ENCODE measurements around the gene GNGT2.

Gene GNGT2

DNA sequence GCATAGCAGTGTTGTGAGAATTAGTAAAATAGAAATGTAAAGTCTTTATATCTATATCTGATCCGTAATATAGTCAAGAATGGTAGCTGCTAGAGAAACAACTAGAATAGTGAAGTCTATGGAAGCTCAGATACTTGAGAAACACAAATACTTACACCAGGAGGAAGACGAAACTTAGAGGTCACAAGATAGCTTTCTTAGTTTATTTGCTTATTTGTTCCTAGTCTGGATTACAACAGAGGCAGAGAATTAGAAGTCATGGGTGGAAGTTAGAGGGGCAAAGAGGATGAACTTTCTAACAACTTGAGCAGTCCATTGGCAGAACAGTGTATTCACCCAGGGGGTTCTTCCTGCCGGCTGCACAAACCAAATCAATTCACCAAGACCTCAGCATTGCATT, 13.9 kb downstream of the GNGT2 start (continued):
- TF ChIP-seq, protein P1, sequence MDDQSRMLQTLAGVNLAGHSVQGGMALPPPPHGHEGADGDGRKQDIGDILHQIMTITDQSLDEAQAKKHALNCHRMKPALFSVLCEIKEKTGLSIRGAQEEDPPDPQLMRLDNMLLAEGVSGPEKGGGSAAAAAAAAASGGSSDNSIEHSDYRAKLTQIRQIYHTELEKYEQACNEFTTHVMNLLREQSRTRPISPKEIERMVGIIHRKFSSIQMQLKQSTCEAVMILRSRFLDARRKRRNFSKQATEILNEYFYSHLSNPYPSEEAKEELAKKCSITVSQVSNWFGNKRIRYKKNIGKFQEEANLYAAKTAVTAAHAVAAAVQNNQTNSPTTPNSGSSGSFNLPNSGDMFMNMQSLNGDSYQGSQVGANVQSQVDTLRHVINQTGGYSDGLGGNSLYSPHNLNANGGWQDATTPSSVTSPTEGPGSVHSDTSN (CRISPR knock-in tag; IDR thresholded peaks at IDR 0.05): no peak
- TF ChIP-seq ZNF112 (tag by site-specific recombination; IDR thresholded peaks at IDR 0.05) (no peak), ZNF747 (tag by site-specific recombination; IDR thresholded peaks at IDR 0.05) (no peak), HOXD13 (CRISPR knock-in tag; IDR thresholded peaks at IDR 0.05; ENCODE audit: borderline replicate concordance) (no peak), ZNF155 (tag by site-specific recombination; IDR thresholded peaks at IDR 0.05) (no peak), ZNF707 (tag by site-specific recombination; IDR thresholded peaks at IDR 0.05) (no peak), ZNF792 (tag by site-specific recombination; IDR thresholded peaks at IDR 0.05) (no peak), ZNF514 (tag by site-specific recombination; IDR thresholded peaks at IDR 0.05) (no peak), YY1 (tag by site-specific recombination; IDR thresholded peaks at IDR 0.05) (no peak), ZNF548 (tag by site-specific recombination; IDR thresholded peaks at IDR 0.05) (no peak), ZNF394 (tag by site-specific recombination; IDR thresholded peaks at IDR 0.05; ENCODE audit: borderline replicate concordance) (no peak)
- TF ChIP-seq, protein P2, sequence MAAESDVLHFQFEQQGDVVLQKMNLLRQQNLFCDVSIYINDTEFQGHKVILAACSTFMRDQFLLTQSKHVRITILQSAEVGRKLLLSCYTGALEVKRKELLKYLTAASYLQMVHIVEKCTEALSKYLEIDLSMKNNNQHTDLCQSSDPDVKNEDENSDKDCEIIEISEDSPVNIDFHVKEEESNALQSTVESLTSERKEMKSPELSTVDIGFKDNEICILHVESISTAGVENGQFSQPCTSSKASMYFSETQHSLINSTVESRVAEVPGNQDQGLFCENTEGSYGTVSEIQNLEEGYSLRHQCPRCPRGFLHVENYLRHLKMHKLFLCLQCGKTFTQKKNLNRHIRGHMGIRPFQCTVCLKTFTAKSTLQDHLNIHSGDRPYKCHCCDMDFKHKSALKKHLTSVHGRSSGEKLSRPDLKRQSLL (tag by site-specific recombination; IDR thresholded peaks at IDR 0.05): no peak

DNA sequence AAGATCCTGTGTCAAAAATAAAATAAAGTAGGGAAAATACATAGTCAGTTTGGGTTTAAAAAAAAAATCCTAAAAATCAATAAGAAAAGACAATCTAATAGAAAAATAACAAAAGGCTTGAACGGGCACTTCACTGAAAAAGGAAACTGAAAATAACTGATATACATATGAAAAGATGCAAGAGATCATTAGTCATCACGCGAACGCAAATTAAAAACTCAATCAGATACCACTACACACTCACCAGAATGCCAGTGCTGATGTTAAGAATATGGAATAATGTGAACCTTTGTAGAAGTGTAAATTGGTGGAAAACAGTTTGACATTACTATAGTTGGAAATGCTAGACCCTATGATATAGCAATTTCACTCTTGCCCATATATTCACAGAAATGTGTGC, 14.6 kb downstream of the GNGT2 start:
- Histone ChIP-seq H3K4me1 (ENCODE audit: control insufficient read depth, insufficient read depth, low read length) (peaks cover 1% of the 10 kb centered on the region; the same call in 1 of the 2 replicates), H3K4me3 (ENCODE audit: low read depth, low read length) (no peak overlapping the region), H3K9me3 (ENCODE audit: control insufficient read depth, insufficient read depth, low read depth, low read length) (no peaks in the 10 kb centered on the region), H3K36me3 (ENCODE audit: control insufficient read depth in 2 of 2, insufficient read depth in 1 of 2, low read length in 2 of 2) (no peaks in the 10 kb centered on the region), H3K27ac (ENCODE audit: extremely low read depth, low read depth, low read length) (no peak overlapping the region)
- TF ChIP-seq PRDM1 (tag by site-specific recombination; IDR thresholded peaks at IDR 0.05) (no peak), ZNF169 (tag by site-specific recombination; IDR thresholded peaks at IDR 0.05) (no peak), GLI2 (tag by site-specific recombination; IDR thresholded peaks at IDR 0.05; ENCODE audit: borderline replicate concordance, low read depth) (no peak), ZNF37A (tag by site-specific recombination; IDR thresholded peaks at IDR 0.05) (no peak), ZSCAN23 (tag by site-specific recombination; IDR thresholded peaks at IDR 0.05) (no peak), ZBTB1 (tag by site-specific recombination; IDR thresholded peaks at IDR 0.05) (no peak), ZNF555 (tag by site-specific recombination; conservative IDR thresholded peaks at IDR 0.05) (no peak), GLIS1 (tag by site-specific recombination; IDR thresholded peaks at IDR 0.05) (no peak), SCRT1 (tag by site-specific recombination; IDR thresholded peaks at IDR 0.05; ENCODE audit: borderline replicate concordance) (no peak), ZNF155 (tag by site-specific recombination; IDR thresholded peaks at IDR 0.05) (no peak), ZNF292 (tag by site-specific recombination; IDR thresholded peaks at IDR 0.05; ENCODE audit: borderline replicate concordance, low read depth) (no peak), ZNF501 (tag by site-specific recombination; IDR thresholded peaks at IDR 0.05) (no peak), BCL11A (tag by site-specific recombination; IDR thresholded peaks at IDR 0.05; ENCODE audit: low read depth) (no peak), ZNF529 (tag by site-specific recombination; IDR thresholded peaks at IDR 0.05; ENCODE audit: insufficient replicate concordance) (no peak), ZNF157 (tag by site-specific recombination; IDR thresholded peaks at IDR 0.05) (no peak), KLF16 (tag by site-specific recombination; IDR thresholded peaks at IDR 0.05) (no peak), ZFP41 (tag by site-specific recombination; IDR thresholded peaks at IDR 0.05; ENCODE audit: borderline replicate concordance) (no peak)
- POLR2A ChIA-PET: no interaction called here
- CTCF ChIA-PET: interaction anchor here (2.4 kb wide), 1 partner anchor 32 kb away, joined by 15 read pairs; no protein-coding TSS in a partner anchor

All from HEK293 (cell line).